ENCODE results near the gene DCANP1.

GRCh38 chr5:135430135-135430437, 17.1 kb downstream of the DCANP1 start:
- TF ChIP-seq POLR2AphosphoS5 (IDR thresholded peaks at IDR 0.05; ENCODE audit: low read depth, low read length): no peak
- no peak for TF ChIP-seq MAX (IDR thresholded peaks at IDR 0.05)
- no peak for TF ChIP-seq CTCF (IDR thresholded peaks at IDR 0.05 in 2 of 3, conservative IDR thresholded peaks at IDR 0.05 in 1 of 3; ENCODE audit: borderline replicate concordance in 1 of 3, insufficient read depth in 1 of 3, low read depth in 2 of 3, low read length in 2 of 3)
- no peak for TF ChIP-seq SP1 (IDR thresholded peaks at IDR 0.05; ENCODE audit: low read depth)
- TF ChIP-seq CBX3 (IDR thresholded peaks at IDR 0.05; ENCODE audit: low read depth): no peak
- TF ChIP-seq JUND (IDR thresholded peaks at IDR 0.05): no peak
